ENCODE data around the gene NUP210.
"Not testable (repeated sequence)": the region's sequence is repeated elsewhere in the genome, so short reads cannot be mapped to it uniquely, and the experiment has no call there.

Gene NUP210

DNA sequence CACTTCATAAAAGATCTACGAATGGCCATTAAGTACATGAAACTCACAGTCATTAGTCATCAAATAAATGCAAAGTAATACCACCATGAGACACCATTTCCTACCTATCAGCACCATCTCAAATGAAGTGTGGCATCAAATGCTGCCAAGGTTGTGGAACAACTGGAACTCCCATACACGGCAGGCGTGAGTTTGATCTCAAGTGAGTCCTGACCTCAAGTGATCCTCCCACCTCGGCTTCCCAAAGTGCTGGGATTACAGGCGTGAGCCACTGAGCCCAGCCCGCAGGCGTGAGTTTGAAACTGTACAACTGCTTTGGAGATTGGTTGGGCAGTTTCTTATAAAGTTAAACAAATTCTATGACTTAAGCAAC, 31.2 kb upstream of the NUP210 start:
- Histone ChIP-seq H3K4me3 (ENCODE audit: low read length, poor library complexity, severe bottlenecking) (peak overlapping the region; percentile 60), H3K27me3 (ENCODE audit: insufficient read depth, low read length, poor library complexity, severe bottlenecking) (no peaks in the 10 kb centered on the region), H3K9me2 (replicated peaks; ENCODE audit: low read depth, low read length) (no peaks in the 10 kb centered on the region), H3K36me3 (ENCODE audit: insufficient read depth, low read length) (no peaks in the 10 kb centered on the region), H2AFZ (ENCODE audit: low read length) (peak overlapping the region; percentile 73; the same call in 1 of the 2 replicates), H3K4me2 (ENCODE audit: low read depth, low read length, poor library complexity, severe bottlenecking) (peak overlapping the region; percentile 59), H3K4me1 (ENCODE audit: insufficient read depth, low read length, poor library complexity, severe bottlenecking) (peaks cover 8% of the 10 kb centered on the region), H4K20me1 (ENCODE audit: insufficient read depth, low read length, poor library complexity, severe bottlenecking) (no peaks in the 10 kb centered on the region), H3K9ac (ENCODE audit: low read depth, low read length, poor library complexity, severe bottlenecking) (no peak overlapping the region), H3K9me3 (ENCODE audit: insufficient read depth, low read depth, low read length) (no peaks in the 10 kb centered on the region), H3K79me2 (ENCODE audit: insufficient read depth, low read length) (no peaks in the 10 kb centered on the region), H3F3A (ENCODE audit: low read depth) (no peaks in the 10 kb centered on the region)
- TF ChIP-seq EZH2phosphoT487 (IDR thresholded peaks at IDR 0.05; ENCODE audit: borderline replicate concordance) = no peak
- TF ChIP-seq, protein P1, sequence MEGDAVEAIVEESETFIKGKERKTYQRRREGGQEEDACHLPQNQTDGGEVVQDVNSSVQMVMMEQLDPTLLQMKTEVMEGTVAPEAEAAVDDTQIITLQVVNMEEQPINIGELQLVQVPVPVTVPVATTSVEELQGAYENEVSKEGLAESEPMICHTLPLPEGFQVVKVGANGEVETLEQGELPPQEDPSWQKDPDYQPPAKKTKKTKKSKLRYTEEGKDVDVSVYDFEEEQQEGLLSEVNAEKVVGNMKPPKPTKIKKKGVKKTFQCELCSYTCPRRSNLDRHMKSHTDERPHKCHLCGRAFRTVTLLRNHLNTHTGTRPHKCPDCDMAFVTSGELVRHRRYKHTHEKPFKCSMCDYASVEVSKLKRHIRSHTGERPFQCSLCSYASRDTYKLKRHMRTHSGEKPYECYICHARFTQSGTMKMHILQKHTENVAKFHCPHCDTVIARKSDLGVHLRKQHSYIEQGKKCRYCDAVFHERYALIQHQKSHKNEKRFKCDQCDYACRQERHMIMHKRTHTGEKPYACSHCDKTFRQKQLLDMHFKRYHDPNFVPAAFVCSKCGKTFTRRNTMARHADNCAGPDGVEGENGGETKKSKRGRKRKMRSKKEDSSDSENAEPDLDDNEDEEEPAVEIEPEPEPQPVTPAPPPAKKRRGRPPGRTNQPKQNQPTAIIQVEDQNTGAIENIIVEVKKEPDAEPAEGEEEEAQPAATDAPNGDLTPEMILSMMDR (conservative IDR thresholded peaks at IDR 0.05; ENCODE audit: low read length) = no peak

- H3K9me3 ChIP-seq (ENCODE audit: insufficient read depth, low read depth, low read length); H3K79me2 ChIP-seq (ENCODE audit: insufficient read depth, low read length); H3K4me3 ChIP-seq (ENCODE audit: low read length, poor library complexity, severe bottlenecking); H3K9ac ChIP-seq (ENCODE audit: low read depth, low read length, poor library complexity, severe bottlenecking); H3K4me1 ChIP-seq (ENCODE audit: insufficient read depth, low read length, poor library complexity, severe bottlenecking); H3K36me3 ChIP-seq (ENCODE audit: insufficient read depth, low read length); H2AFZ ChIP-seq (ENCODE audit: low read length); H4K20me1 ChIP-seq (ENCODE audit: insufficient read depth, low read length, poor library complexity, severe bottlenecking); H3K9me2 ChIP-seq (replicated peaks; ENCODE audit: low read depth, low read length); H3K27me3 ChIP-seq (ENCODE audit: insufficient read depth, low read length, poor library complexity, severe bottlenecking); H3F3A ChIP-seq (ENCODE audit: low read depth); H3K4me2 ChIP-seq (ENCODE audit: low read depth, low read length, poor library complexity, severe bottlenecking): not testable (repeated sequence)
These were observed 22.8 kb upstream of the NUP210 start for GRCh38 chr3:13442882-13443281.

DNA sequence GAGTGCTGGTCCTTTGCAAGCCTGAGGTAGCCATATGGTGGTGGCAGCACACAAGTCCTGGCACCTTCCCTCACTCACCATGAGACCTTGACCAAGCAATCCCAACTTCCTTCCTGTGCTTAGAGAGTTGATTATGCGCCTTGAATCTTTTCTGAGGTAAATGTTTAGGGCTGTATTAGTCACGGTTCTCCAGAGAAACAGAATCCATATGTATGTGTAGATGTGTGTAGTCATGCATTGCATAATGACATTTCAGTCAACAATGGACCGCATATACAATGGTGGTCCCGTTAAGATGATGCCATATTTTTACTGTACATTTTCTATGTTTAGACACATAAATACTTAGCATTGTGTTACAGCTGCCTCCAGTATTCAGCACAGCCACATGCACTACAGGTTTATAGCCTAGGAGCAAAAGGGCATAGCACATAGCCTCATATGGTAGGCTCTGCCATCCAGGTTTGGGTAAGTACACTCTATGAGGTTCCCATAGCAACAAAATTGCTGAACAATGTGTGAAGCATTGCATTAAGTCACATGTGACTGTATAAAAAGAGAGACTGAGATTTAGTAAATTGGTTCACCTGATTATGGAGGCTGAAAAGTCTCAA, 20.2 kb upstream of the NUP210 start:
- no peaks in the 10 kb centered on the region for H3K27me3 ChIP-seq (ENCODE audit: insufficient read depth, low read length, poor library complexity, severe bottlenecking)
- H4K20me1 ChIP-seq (ENCODE audit: insufficient read depth, low read length, poor library complexity, severe bottlenecking) = no peaks in the 10 kb centered on the region
- no peak overlapping the region for H2AFZ ChIP-seq (ENCODE audit: low read length)
- no peaks in the 10 kb centered on the region for H3F3A ChIP-seq (ENCODE audit: low read depth)
- no peak overlapping the region for H3K4me3 ChIP-seq (ENCODE audit: low read length, poor library complexity, severe bottlenecking)
- H3K9ac ChIP-seq (ENCODE audit: low read depth, low read length, poor library complexity, severe bottlenecking) = no peak overlapping the region
- H3K9me3 ChIP-seq (ENCODE audit: insufficient read depth, low read depth, low read length) = no peaks in the 10 kb centered on the region
- no peaks in the 10 kb centered on the region for H3K79me2 ChIP-seq (ENCODE audit: insufficient read depth, low read length)
- no peaks in the 10 kb centered on the region for H3K36me3 ChIP-seq (ENCODE audit: insufficient read depth, low read length)
- H3K9me2 ChIP-seq (replicated peaks; ENCODE audit: low read depth, low read length) = no peaks in the 10 kb centered on the region
- TF ChIP-seq, protein P1 (conservative IDR thresholded peaks at IDR 0.05; ENCODE audit: low read length) = no peak
- TF ChIP-seq EZH2phosphoT487 (IDR thresholded peaks at IDR 0.05; ENCODE audit: borderline replicate concordance) = no peak
- no peaks in the 10 kb centered on the region for H3K4me1 ChIP-seq (ENCODE audit: insufficient read depth, low read length, poor library complexity, severe bottlenecking)
- no peak overlapping the region for H3K4me2 ChIP-seq (ENCODE audit: low read depth, low read length, poor library complexity, severe bottlenecking)

GRCh38 chr3:13436213-13436612, 16.1 kb upstream of the NUP210 start:
- H4K20me1 ChIP-seq (ENCODE audit: insufficient read depth, low read length, poor library complexity, severe bottlenecking); H3K36me3 ChIP-seq (ENCODE audit: insufficient read depth, low read length); H3K9me2 ChIP-seq (replicated peaks; ENCODE audit: low read depth, low read length); H3K4me1 ChIP-seq (ENCODE audit: insufficient read depth, low read length, poor library complexity, severe bottlenecking); H3F3A ChIP-seq (ENCODE audit: low read depth); H3K79me2 ChIP-seq (ENCODE audit: insufficient read depth, low read length); H3K9me3 ChIP-seq (ENCODE audit: insufficient read depth, low read depth, low read length); H2AFZ ChIP-seq (ENCODE audit: low read length); H3K4me3 ChIP-seq (ENCODE audit: low read length, poor library complexity, severe bottlenecking); H3K4me2 ChIP-seq (ENCODE audit: low read depth, low read length, poor library complexity, severe bottlenecking); H3K27me3 ChIP-seq (ENCODE audit: insufficient read depth, low read length, poor library complexity, severe bottlenecking); H3K9ac ChIP-seq (ENCODE audit: low read depth, low read length, poor library complexity, severe bottlenecking): not testable (repeated sequence)
